SU-DHL-6 (cell line): Measurements from ENCODE around the gene ENOX2.

Experiments
- H2AFZ ChIP-seq: fragments of 200-600 bp; sonication (generic); 2 replicates; pipeline ENCODE4 v1.6.1; 2014; ENCODE audit warnings: low read depth, mild to moderate bottlenecking, moderate library complexity, mixed read lengths, antibody characterized with exemption, low read length; ENCODE audit not compliant: severe bottlenecking
- H3F3A ChIP-seq: fragments of 200-600 bp; shearing (Covaris generic); 2 replicates; pipeline ENCODE4 v1.6.0; 2016; ENCODE audit warnings: antibody characterized with exemption, mild to moderate bottlenecking; ENCODE audit not compliant: insufficient read depth
- H3K27ac ChIP-seq: fragments of 200-600 bp; sonication (generic); 2 replicates; pipeline ENCODE4 v1.5.1; 2016; ENCODE audit warnings: low read depth, mild to moderate bottlenecking, low read length, moderate library complexity, mixed read lengths
- H3K27me3 ChIP-seq: fragments of 200-600 bp; sonication (generic), shearing (Covaris generic); 2 replicates; pipeline ENCODE4 v1.6.0; 2014; ENCODE audit warnings: mild to moderate bottlenecking, low read length
- H3K36me3 ChIP-seq: fragments of 200-600 bp; sonication (generic); 2 replicates; pipeline ENCODE4 v1.6.1; 2014; ENCODE audit warnings: mild to moderate bottlenecking, low read length, mixed read lengths
- H3K4me2 ChIP-seq: fragments of 300-600, 200-600 bp; shearing (Covaris generic), sonication (generic); 2 replicates; pipeline ENCODE4 v1.6.0; 2014; ENCODE audit warnings: low read length, low read depth, mild to moderate bottlenecking; ENCODE audit not compliant: poor library complexity, severe bottlenecking
- H3K4me3 ChIP-seq: fragments of 200-600 bp; sonication (generic); 2 replicates; pipeline ENCODE4 v1.5.1; 2014; ENCODE audit warnings: antibody characterized with exemption, low read length, mild to moderate bottlenecking, mixed read lengths; ENCODE audit not compliant: insufficient read depth, poor library complexity, severe bottlenecking
- H3K79me2 ChIP-seq: fragments of 200-600 bp; sonication (generic); 2 replicates; pipeline ENCODE4 v1.6.1; 2014; ENCODE audit warnings: mild to moderate bottlenecking, low read length, moderate library complexity; ENCODE audit not compliant: insufficient read depth
- H3K9ac ChIP-seq: fragments of 200-600 bp; sonication (generic); 2 replicates; pipeline ENCODE4 v1.7.0; 2014; ENCODE audit warnings: mild to moderate bottlenecking, low read length
- H3K9me2 ChIP-seq: fragments of 200-600 bp; sonication (generic); replicated peaks from 2 replicates; pipeline ENCODE4 v1.6.1; 2014; ENCODE audit warnings: low read length; ENCODE audit not compliant: insufficient read depth
- H3K9me3 ChIP-seq: fragments of 200-600 bp; sonication (generic); 2 replicates; pipeline ENCODE4 v1.6.1; 2014; ENCODE audit warnings: low read length, mixed read lengths; ENCODE audit not compliant: insufficient read depth
- H4K20me1 ChIP-seq: fragments of 200-600 bp; sonication (generic); 2 replicates; pipeline ENCODE4 v1.6.1; 2014; ENCODE audit warnings: low read depth, mild to moderate bottlenecking, antibody characterized with exemption, low read length, moderate library complexity, mixed read lengths
- EZH2phosphoT487 ChIP-seq: fragments of 200-600 bp; sonication (generic), shearing (Covaris generic); conservative IDR thresholded peaks from 2 replicates; pipeline ENCODE4 v1.6.1; 2018; ENCODE audit warnings: mild to moderate bottlenecking, antibody characterized with exemption, low read length, moderate library complexity, mixed read lengths
- TF ChIP-seq, protein P1 (sequence below): fragments of 200-600 bp; sonication (generic); IDR thresholded peaks from one replicate; pipeline ENCODE4 v1.5.1; 2017; ENCODE audit warnings: antibody characterized with exemption, mild to moderate bottlenecking, low read length, moderate library complexity; ENCODE audit not compliant: insufficient read depth, poor library complexity, severe bottlenecking

ENOX2 gene

DNA sequence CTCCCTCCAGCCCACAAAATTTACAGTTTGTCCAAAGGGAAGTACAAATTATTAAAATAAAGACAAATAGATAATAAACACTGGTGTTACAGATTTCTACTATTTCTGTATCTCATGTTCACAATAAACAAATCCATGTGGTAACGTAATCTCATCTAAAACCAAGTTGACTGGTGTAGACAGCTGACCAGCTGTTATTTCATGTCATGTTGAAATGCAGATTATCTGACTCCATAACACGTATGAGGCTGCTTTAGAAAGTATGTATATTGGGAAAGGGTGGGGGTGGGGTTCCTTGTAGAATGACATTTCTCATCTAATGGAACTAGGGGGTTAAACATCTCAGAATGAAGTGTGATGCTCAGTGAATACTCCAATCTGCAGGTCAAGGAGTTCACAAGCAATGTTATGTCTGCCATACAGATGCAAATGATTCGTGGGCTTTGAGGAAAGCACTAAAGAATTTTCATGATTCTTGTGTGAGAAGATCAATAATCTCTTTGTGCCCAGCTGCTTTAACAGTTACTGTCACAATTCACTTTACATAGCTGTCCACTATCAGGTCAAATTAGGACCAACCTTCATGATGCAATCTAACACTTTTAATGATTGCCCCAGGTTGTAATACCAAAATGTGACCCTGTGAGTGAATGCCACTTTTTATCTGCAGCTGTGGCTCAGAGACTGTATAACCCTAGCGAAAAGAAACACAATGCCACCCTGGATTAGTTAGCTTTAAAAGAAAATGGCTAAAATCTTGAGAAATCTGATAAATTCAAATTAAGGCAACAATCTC, 114.0 kb downstream of the ENOX2 start:
- no peaks in the 10 kb centered on the region for H3K27me3 ChIP-seq
- no peaks in the 10 kb centered on the region for H4K20me1 ChIP-seq
- H3K9me2 ChIP-seq, result no peaks in the 10 kb centered on the region
- no peak overlapping the region for H3K27ac ChIP-seq
- H3K4me2 ChIP-seq, result no peak overlapping the region
- no peak overlapping the region for H3K4me3 ChIP-seq
- no peaks in the 10 kb centered on the region for H3K9me3 ChIP-seq
- TF ChIP-seq EZH2phosphoT487, result no peak
- TF ChIP-seq, protein P1, sequence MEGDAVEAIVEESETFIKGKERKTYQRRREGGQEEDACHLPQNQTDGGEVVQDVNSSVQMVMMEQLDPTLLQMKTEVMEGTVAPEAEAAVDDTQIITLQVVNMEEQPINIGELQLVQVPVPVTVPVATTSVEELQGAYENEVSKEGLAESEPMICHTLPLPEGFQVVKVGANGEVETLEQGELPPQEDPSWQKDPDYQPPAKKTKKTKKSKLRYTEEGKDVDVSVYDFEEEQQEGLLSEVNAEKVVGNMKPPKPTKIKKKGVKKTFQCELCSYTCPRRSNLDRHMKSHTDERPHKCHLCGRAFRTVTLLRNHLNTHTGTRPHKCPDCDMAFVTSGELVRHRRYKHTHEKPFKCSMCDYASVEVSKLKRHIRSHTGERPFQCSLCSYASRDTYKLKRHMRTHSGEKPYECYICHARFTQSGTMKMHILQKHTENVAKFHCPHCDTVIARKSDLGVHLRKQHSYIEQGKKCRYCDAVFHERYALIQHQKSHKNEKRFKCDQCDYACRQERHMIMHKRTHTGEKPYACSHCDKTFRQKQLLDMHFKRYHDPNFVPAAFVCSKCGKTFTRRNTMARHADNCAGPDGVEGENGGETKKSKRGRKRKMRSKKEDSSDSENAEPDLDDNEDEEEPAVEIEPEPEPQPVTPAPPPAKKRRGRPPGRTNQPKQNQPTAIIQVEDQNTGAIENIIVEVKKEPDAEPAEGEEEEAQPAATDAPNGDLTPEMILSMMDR, result no peak
- no peaks in the 10 kb centered on the region for H3F3A ChIP-seq
- no peaks in the 10 kb centered on the region for H3K79me2 ChIP-seq
- H3K36me3 ChIP-seq, result no peaks in the 10 kb centered on the region
- no peak overlapping the region for H2AFZ ChIP-seq
- no peak overlapping the region for H3K9ac ChIP-seq

DNA sequence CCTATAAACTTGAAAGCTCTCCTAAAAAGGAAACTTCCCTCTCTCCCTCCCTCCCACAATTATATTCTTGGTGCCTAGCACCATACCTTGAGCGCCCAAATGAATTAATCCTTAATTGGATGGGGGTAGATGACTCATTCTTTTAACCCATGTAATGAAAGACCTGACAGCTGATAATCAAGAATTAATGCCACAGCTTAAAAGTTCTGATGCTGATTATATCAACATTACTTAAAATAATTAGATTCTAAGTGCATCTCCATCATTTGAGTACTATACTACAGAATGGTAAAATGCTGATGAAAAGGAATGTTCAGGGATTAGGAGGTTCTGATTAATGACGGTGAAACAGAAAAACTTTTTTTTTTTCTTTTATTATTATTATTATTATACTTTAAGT, 117.0 kb downstream of the ENOX2 start:
- H3K27ac ChIP-seq, result no peak overlapping the region
- H3K27me3 ChIP-seq, result no peaks in the 10 kb centered on the region
- no peaks in the 10 kb centered on the region for H3F3A ChIP-seq
- H3K36me3 ChIP-seq, result no peaks in the 10 kb centered on the region
- H2AFZ ChIP-seq, result no peak overlapping the region
- no peaks in the 10 kb centered on the region for H4K20me1 ChIP-seq
- H3K9me2 ChIP-seq, result no peaks in the 10 kb centered on the region
- H3K4me3 ChIP-seq, result no peak overlapping the region
- H3K79me2 ChIP-seq, result no peaks in the 10 kb centered on the region
- no peak overlapping the region for H3K4me2 ChIP-seq
- H3K9me3 ChIP-seq, result no peaks in the 10 kb centered on the region
- TF ChIP-seq, protein P1, result no peak
- no peak for TF ChIP-seq EZH2phosphoT487
- no peak overlapping the region for H3K9ac ChIP-seq

DNA sequence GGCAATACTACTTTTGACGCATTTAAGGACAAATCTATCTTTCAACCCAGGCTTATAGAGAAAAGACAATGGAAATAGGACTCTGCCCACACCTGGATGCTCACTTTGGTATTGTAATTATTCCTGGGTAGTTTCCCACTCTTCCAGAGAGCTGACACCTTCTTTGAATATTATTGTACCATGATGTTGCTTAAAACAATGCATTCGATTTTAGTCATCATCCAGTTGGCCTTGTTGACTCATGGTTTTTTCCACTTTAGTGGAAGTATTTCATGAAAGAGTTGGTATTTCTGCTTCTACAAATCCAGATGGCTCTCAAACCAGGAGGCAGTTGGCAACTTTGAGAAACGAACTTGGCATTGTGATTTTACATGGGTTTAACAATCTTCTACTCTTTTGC, 124.2 kb downstream of the ENOX2 start:
- TF ChIP-seq, protein P1, result no peak
- no peak for TF ChIP-seq EZH2phosphoT487
- no peaks in the 10 kb centered on the region for H3K36me3 ChIP-seq
- no peaks in the 10 kb centered on the region for H3K9me3 ChIP-seq
- no peaks in the 10 kb centered on the region for H3K27me3 ChIP-seq
- no peak overlapping the region for H3K9ac ChIP-seq
- H3K79me2 ChIP-seq, result no peaks in the 10 kb centered on the region
- no peak overlapping the region for H2AFZ ChIP-seq
- no peak overlapping the region for H3K27ac ChIP-seq
- no peaks in the 10 kb centered on the region for H3F3A ChIP-seq
- H3K4me2 ChIP-seq, result no peak overlapping the region
- no peaks in the 10 kb centered on the region for H3K9me2 ChIP-seq
- H3K4me3 ChIP-seq, result no peak overlapping the region
- H4K20me1 ChIP-seq, result no peaks in the 10 kb centered on the region
